Measurements from ENCODE around the gene HIRIP3.

DNA sequence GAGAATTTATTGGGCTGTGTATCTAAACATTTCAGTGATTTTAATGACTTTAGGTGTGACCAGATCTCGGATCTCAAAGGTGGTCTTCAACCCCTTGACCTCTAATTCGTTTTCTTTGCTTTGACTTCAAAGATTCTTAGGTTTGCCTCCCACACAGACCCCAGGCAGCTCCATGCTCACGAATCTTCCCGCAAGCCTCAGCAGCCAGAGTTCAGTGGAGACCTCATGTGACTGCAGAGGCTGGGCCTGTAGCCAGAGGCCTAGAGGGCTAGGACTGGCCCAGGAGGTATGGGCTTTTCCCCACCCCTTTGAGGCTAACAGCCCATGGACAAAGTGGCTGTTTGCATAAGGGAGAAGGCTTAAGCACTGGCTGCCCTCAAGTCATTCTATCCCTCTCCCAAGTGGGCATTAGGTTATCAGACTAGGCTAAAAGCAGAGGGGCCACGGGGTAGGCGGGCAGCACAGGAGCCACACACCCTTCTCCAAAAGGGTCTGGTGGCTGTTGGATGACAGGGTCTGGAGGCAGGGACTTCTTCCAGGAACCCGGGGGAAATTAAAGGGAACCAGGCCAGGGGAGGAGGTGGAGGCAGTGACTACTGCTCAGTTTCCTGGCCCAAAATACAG lies 3.0 kb downstream of the HIRIP3 start:
- TF ChIP-seq POLR2A (IDR thresholded peaks at IDR 0.05; ENCODE audit: low read depth, low read length) = no peak; the same call in 1 of the 2 replicates
- TF ChIP-seq POLR2AphosphoS5 (IDR thresholded peaks at IDR 0.05; ENCODE audit: low read depth, low read length) = no peak
- no peak for TF ChIP-seq TAF1 (IDR thresholded peaks at IDR 0.05; ENCODE audit: low read depth, low read length)
